NCI-H1930 (cell line): ENCODE results near the gene AIRE.
A peak's percentile ranks its signal among the peaks of the same experiment; 100 is the strongest.
"Not testable (repeated sequence)": the region's sequence is repeated elsewhere in the genome, so short reads cannot be mapped to it uniquely, and the experiment has no call there.

Source experiments
- DNase-seq, 2 experiments: peaks; one replicate each; lab custom pipeline; 2025; lab: John Stamatoyannopoulos, UW

Gene AIRE

DNA sequence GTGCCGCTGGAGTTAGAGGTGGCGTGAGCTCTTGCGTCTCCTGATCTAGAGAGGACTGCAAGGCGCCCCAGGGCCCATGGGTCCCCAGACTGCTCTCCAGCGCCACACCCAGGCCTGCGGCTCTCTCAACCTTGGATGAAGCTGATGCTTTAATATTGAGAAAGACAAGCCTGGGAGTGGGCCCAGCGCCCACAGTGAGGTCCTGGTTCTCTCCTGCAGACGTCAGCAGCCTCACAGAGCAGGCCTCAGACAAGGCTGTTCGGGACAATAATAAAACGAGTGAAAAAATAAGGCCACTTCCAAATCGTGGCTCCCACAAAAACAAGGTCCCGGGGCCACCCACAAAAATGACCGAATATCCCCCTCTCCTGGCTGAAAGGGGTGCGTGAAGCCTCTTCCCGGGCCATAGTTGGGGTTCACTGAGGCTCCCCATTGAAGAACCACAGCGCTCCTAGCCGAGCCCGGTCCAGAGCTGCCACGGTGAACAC lies 18.0 kb upstream of the AIRE start:
- no peak for DNase-seq

DNA sequence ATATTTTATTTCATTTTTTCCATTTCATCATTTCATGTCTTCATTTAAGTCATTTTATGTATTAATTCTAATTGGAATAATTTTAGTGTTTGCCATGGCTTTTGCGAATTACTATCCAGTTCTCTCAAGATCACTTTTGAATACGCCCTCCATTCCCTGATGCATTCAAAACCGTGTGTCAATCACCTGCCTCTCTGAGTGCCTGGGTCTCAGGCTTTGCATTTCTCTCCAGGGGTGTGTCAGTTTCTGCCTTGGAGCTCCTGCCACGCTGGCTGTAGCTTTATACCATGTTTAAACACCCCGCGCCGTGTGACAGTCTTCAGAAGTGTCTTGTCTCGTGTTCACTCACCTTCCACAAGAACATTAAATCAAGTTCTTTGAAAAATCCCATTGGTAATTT lies 16.6 kb upstream of the AIRE start:
- DNase-seq: no peak

DNA sequence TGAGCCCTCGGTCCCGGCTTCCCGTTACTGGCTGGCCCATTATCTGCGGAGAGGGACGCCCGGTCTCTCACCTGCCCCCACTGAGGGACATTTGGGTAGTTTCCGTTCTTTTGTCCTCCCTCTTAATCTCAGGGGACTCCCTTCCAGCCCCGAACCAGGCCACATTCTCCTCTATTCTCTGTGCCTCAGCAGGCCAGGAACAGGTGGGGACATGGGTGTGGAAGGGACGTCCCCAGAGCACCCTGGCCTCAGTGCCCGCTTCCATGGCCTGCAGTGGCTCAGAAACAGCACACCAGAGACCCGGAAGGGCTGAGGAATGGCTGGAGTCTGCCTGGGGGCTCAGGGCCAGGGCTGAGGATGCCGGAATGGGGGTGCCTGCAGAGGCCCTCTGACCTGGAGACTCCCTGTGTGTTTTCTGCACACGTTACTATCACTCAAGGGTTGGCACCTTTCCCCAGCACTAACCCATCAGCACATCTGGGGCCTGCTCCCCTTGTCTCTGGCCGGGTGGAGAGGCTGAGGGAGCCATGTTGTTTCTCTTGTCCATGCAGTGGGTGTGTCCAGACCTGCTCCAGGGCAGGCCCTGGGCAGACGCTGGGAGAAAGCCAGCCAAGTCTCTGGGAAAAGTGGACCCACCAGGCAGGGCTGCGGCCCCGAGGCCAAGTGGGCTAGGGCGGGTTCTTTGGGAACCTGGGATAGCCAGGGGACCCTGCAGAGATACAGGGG lies 14.0 kb upstream of the AIRE start:
- no peak for DNase-seq

DNA sequence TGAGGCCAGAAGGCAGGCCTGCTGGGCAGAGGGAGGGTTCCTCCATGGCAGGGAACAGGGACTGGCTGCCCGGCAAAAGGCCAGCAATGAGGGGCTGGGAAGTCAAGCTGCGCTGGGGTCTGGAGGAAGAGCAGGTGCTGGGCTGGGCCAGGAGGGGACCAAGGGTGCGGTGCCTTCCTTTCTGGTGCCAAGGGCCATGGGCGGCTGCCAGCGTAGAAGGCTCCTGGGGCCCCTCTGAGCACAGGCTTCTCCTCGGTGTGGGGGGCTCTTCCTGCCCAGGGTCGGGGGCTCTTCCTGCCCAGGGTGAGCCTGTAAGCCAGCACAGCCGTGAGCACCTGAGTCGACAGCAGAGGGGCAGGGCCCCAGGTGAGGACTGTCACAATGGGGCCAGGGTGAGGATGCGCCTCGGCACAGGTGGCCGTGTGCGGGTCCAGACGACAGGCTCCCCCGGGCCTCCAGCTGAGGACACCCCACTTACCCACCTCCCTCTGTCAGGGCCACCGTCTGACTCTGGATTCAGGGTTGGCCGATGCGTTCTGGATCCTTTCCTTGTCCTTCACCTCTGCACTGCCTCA lies 13.3 kb upstream of the AIRE start:
- no peak for DNase-seq

DNA sequence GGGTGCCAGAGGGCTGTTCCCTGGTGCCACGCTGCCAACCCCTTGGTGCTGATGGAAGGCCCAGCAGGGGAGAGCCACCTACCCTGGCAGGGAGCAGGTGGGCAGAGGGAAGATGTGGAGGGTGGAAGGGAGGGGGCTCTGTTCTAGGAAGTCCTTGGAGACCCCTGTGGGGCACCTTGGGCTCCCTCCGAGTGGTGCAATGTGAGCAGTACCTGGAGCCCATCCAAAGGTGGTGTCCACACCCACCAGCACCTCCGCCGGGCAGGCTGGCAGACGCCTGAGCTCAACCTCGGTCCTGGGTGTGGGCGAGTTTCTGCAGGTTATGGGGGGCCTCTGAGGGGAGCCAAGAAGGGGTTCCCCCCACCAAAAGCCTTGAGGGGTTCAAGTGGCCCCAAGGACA lies 12.6 kb upstream of the AIRE start:
- DNase-seq: no peak

DNA sequence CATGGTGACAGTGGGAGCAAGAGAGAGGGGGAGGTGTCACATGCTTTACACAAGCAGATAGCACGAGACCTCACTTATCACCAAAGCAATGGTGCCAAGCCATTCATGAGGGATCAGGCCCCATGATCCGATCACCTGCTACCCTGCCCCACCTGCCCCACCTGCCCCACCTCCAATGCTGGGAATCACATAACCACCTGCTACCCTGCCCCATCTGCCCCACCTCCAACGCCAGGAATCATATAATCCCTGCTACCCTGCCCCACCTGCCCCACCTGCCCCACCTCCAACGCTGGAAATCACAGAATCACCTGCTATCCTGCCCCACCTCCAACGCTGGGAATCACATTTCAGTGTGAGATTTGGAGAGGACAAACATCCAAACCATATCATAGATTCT lies 10.6 kb upstream of the AIRE start:
- DNase-seq: no peak

DNA sequence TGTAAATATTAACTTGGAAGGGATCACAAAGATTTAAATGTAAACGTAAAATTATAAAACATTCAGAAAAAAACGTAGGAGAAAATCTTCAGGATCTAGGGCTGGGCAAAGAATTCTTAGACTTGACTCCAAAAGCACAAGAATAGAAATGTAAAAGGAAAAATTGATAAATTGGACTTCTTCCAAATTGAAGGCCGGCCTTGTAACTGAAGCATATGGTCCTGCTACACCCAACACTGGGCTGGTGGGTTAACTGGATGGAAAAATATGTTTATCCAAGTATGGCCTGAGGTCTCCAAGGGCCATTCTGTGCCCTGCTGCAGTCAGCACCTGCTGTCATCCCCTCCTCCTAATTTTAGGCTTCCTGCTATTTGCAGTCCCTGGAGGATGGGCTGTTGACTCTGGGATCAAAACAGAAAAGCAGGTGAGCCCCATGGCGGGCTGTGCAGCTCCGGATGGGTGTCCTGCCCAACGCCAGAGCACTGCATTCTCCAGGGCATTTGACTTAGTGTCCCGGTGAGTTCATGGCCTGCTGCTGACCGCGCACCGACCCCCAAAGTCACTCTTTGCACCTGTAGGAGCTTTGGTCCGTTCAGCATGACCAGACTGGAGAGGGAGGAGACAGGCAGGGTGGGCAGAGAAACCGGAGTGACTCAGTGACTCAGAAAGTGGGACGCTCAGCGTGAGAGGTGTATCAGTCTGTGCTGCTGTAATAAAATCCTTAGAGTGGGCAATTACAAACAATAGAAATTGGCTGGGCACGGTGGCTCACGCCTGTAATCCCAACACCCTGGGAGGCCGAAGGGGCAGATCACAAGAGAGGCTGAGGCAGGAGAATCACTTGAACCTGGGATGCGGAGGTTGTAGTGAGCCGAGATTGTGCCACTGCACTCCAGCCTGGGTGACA lies 6.1 kb upstream of the AIRE start:
- peak; percentile 23 to 65 for DNase-seq

DNA sequence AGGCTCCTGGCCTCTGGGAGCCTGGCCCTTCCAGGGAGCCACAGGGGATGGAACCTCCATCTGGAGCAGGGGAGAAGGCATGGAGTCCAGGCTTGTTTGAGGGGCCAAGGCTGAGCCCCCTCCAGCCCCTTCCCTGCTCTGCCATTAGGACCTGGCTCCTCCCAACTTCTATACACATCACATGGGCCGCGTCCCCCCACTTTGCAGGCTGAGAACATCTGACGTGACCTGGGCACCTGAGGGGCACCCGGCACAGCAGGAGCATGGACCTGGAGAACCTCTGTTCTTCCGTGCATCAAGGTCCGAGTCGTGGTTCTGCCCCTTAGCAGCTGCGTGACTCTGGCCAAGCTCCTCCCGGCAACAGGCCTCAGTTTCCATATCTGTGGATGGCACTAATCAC lies 3.9 kb upstream of the AIRE start:
- no peak for DNase-seq

DNA sequence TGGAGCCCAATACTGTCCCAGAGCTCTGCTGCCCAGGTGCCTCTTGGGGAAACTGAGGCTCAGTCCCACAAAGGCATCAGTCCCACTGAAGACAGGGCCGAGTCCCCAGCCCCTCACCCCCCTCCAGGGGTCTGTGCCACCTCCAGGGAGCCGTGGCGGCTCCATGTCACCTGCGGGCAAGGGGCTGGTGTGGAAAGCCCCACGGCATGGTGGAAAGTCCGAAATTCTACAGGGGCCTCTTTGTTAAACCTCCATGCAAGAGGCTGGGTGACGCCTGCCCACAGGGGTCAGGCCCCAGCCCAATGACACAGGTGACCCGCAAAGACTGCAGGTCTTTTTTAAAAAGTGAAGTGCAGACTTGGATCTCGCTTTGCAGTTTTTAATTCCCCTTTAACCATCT lies 3.3 kb upstream of the AIRE start:
- no peak for DNase-seq

DNA sequence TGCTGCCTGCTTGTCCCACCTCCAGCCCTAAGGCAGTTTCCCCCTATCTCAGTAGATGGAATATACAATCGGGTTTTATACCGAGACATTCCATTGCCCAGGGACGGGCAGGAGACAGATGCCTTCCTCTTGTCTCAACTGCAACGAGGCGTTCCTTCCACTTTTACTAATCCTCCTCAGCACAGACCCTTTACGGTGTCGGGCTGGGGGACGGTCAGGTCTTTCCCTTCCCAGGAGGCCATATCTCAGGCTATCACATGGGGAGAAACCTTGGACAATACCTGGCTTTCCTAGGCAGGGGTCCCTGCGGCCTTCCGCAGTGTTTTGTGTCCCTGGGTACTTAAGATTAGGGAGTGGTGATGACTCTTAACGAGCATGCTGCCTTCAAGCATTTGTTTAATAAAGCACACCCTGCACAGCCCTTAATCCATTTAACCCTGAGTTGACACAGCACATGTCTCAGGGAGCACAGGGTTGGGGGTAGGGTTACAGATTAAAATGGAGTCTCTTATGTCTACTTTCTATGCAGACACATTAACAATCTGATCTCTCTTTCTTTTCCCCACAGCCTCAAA lies 2.4 kb upstream of the AIRE start:
- DNase-seq: not testable (repeated sequence)

DNA sequence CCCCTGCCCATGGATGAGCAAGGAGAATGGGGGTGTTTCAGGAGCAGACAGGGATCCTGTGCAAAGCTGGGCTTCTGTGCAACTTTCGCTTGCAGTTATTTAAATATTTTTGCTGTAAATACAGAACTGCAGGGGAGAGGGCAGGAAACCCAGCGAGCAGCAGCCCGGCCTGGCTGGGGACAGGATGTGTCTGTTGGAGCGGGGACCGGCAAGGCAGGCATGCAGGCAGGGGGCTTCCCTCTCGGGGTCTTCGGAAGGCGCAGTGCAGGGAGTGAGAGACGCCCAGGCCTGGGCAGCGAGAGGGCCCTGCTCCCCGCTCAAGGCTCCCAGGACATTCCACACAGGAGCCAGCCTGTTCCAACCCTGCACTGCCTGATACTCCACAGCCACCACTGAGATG lies 1.7 kb upstream of the AIRE start:
- DNase-seq: no peak

DNA sequence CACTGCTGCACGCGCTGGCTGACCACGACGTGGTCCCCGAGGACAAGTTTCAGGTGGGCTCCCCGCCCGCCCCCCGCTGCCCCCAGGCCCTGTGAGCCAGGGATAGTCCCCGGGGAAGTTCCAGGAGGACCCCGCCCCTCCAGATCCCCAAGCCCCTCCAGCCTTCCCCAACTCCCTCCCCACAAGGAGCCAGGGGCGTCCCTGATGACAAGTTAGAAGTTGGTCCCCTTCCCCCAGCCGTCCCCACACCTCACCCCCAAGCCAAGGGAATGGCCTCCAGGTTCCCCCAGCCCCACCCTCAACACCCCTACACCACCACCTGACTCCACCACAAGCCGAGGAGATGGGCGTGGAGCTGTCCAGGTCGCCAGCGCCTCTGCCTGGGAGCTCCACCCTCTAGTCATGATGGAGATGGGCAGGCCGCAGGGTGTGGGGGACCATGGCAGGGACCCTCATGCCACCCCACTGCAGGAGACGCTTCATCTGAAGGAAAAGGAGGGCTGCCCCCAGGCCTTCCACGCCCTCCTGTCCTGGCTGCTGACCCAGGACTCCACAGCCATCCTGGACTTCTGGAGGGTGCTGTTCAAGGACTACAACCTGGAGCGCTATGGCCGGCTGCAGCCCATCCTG lies 525 bp downstream of the AIRE start:
- no peak for DNase-seq

DNA sequence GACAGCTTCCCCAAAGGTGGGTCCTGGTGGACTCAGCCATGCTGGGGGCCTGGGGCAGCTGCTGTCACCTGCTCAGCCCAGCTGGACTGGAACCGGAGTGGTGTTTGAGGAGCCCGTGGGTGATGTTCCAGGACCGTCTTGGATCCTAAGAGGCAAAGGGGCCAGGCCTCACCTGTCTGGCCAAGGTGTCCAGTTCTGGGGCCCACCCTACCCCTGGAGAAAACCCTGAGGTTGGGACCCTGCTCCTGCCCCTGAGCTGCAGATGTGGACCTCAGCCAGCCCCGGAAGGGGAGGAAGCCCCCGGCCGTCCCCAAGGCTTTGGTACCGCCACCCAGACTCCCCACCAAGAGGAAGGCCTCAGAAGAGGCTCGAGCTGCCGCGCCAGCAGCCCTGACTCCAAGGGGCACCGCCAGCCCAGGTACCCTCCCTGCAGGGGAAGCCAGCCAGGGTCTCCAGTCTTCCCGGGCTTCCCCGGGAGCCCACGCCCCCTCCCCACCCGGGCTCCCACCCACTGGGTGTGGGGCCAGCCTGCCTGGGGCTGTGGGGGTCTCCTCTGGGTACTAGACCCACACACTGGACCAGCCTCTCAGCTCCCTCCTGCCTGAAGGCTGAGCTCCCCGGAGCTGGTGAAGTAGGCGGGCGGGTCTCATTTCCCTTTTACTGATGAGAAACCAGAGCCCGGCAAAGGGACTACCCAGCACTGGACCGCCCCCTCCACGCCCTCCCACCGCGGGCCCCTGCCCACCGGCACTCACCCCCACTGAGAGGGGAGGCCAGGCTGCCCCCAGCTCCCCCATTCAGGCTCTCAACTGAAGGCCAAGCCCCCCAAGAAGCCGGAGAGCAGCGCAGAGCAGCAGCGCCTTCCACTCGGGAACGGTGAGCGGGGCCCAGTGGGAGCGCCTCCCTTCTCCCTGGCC lies 1.3 kb downstream of the AIRE start:
- DNase-seq: no peak

DNA sequence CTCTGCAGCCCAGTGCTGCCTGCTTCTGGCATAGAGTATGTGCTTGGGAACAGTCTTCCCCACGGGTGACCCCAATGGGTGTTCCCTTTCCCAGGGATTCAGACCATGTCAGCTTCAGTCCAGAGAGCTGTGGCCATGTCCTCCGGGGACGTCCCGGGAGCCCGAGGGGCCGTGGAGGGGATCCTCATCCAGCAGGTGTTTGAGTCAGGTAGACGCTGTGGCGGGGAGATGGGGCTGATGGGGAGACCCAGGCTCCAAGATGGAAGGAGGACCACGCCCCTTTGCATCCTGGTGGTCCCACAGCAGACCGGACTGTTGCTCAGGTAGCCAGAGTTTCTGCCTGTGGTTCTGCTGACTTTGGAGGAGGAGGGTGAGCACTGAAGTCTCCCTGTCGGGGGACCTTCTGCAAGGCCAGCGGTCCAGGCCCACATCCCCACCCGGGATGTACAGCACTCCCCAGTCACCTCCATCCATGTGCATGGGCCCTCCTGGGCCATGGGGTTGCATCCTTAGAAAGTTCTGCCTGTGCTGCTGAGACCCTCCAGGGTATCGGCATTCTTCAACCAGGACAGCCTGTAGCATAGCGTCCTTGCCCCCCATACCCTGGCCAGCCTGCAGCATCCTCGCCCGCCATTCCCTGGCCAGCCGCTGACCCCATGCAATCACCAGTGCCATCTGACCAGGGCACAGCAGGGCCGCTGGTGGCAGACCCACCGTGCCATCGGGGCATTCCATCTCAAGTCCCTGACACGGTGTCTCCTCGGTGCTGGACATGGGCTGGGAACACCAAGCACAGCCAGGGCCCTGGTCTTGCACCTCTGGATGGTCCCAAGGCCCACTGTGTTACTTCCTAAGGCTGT lies 2.8 kb downstream of the AIRE start:
- DNase-seq: no peak

DNA sequence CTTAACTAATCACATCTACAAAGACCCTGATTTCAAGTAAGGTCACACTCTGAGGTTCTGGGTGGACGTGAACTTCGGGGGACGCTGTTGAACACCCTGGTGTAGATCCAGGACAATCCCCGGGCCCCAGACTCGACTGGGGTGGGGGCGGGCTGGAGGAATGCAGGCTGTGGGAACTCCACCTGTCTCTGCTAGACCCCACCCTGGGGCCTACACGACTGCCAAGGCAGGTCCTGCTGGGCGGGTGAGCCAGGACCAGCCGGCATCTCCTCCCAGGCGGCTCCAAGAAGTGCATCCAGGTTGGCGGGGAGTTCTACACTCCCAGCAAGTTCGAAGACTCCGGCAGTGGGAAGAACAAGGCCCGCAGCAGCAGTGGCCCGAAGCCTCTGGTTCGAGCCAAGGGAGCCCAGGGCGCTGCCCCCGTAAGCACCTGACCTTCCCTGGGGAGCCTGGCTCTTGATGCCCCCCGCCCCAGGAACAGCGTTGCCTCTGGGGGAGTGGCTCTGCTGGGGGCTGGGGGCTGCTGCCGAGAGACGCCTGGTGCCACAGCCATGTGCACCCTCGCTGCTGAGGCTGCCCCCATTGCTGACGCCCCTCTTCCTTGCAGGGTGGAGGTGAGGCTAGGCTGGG lies 3.8 kb downstream of the AIRE start:
- DNase-seq: no peak

DNA sequence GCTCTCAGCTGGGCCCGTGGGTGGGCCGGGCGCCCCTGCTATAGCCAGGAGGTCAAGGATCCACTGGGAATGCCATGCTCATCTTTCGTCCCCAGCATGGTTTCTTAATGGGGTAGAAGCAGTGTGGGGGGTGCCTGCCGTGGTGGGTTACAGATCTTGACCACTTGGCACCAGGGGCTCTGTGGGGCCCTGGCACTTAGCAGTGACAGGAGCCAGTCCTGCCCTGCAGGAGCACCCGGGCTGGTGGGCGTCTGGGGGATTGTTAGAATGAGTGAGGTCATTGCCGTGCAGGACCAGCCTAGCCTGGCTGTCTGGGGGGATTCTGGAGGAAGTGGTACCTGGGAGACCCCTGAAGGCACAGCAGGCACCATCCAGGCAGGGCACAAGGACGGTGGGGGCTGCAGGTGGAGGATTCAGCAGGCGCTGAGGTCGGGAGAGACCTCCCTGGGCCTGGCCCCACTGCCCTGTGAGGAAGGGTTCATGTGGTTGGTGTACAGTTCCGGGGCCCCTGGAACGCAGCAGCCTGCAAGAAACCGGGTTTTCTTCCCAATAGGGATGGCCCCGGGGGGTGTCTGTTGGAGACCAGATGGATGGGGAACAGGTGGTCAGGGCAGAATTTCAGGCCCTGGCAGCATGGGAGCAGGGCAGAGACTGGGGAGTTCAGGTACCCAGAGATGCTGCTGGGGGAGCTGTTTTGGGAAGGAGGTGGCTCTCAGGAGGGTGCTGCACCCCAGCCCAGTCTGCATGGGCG lies 4.8 kb downstream of the AIRE start:
- DNase-seq: no peak

DNA sequence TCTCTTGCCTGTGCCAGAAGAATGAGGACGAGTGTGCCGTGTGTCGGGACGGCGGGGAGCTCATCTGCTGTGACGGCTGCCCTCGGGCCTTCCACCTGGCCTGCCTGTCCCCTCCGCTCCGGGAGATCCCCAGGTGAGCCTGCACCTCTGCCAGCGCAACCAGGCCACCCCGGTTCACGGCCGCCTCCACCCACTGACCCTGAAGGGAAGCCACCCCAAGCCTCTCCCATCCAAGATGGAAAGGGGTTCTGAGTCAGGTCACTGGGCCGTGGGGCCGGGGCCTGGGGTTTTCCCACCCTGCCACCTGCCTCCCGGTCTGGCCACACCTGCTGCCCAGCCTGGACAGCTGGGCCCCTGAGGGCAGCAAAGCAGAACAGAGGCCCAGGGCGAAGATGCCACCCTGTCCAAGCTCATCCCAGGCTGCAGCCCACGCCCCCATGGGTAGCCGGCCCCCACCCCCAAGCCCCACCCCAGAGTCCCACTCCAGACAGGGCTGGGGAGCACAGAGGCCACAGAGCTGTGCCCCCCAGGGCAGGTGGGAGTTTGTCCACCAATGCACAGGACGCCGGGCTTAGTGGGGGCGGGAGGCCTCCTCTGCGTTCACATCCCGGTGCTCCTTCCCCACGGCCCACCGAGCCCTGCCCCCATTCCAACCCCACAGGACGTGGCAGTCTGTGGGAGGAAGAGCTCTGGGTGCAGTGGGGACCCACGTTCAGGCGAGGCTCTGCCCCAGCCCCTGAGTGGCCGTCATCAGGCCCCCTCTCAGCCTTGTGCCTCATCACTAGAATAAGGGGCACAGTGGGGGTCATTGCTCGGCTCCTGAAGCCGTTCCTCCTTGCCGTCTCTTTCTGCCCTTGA lies 5.6 kb downstream of the AIRE start:
- DNase-seq: no peak
